H1 (cell line): ENCODE measurements around the gene RFX3. TPM values are rescaled to one million over a fixed set of nuclear protein-coding genes. Genes with fewer than 3 reads are reported as not detected.

ENCODE experiments used
- CTCF ChIA-PET: fragments of 300-600 bp; sonication (Branson Sonifier 250); formaldehyde crosslinking; loops from one replicate; lab custom pipeline; 2021; ENCODE audit not compliant: partially characterized antibody; lab: Charles Lee
- POLR2A ChIA-PET: fragments of 300-600 bp; sonication (Branson Sonifier 250); formaldehyde crosslinking; loops from one replicate; lab custom pipeline; 2021; ENCODE audit warnings: inconsistent platforms; ENCODE audit not compliant: partially characterized antibody; lab: Charles Lee
- DNase-seq, 2 experiments: peaks; one replicate each; pipeline versions ENCODE4 v3.0.0 to v3.0.0-alpha.2; 2010 to 2022; ENCODE audit warnings: low spot score in 2 of 2, low read depth in 1 of 2, mixed read lengths in 1 of 2
- FAIRE-seq: peaks from 2 replicates; lab custom pipeline; 2011; peaks lifted over from hg19 to GRCh38; lab: Jason Lieb, UNC
- H2AFZ ChIP-seq: 2 replicates; pipeline ENCODE4 v1.8.1; 2012; ENCODE audit warnings: low read length, inconsistent platforms
- H2AK5ac ChIP-seq: 2 replicates; pipeline ENCODE4 v1.6.1; 2013; ENCODE audit warnings: low read depth, low read length
- H2BK120ac ChIP-seq: replicated peaks from 2 replicates; pipeline ENCODE3; 2013; ENCODE audit warnings: low read depth, low read length, inconsistent platforms
- H2BK12ac ChIP-seq: 2 replicates; pipeline ENCODE4 v1.6.1; 2013; ENCODE audit warnings: low read depth, low read length
- H2BK15ac ChIP-seq: 2 replicates; pipeline ENCODE4 v1.6.1; 2013; ENCODE audit warnings: low read length
- H2BK20ac ChIP-seq: 2 replicates; pipeline ENCODE4 v1.6.1; 2013; ENCODE audit warnings: low read length
- H2BK5ac ChIP-seq: 2 replicates; pipeline ENCODE4 v1.6.1; 2013; ENCODE audit warnings: low read depth, low read length
- H3K14ac ChIP-seq: 2 replicates; pipeline ENCODE4 v1.6.1; 2013; ENCODE audit warnings: inconsistent platforms; ENCODE audit not compliant: insufficient read length
- H3K18ac ChIP-seq: 2 replicates; pipeline ENCODE4 v1.6.1; 2013; ENCODE audit warnings: low read length; ENCODE audit errors: extremely low read depth
- H3K23ac ChIP-seq: 2 replicates; pipeline ENCODE4 v1.6.1; 2013; ENCODE audit warnings: inconsistent platforms; ENCODE audit not compliant: insufficient read length
- H3K23me2 ChIP-seq: 2 replicates; pipeline ENCODE4 v1.6.1; 2013; ENCODE audit warnings: low read depth, low read length
- H3K27ac ChIP-seq: 2 replicates; pipeline ENCODE4 v1.6.1; 2011; ENCODE audit warnings: low read depth, low read length, inconsistent platforms
- H3K27me3 ChIP-seq, 4 experiments: replicated peaks in 1 of 4; 1 replicate in 1 of 4; 2 replicates in 3 of 4; pipeline versions ENCODE4 v1.6.1 to v1.8.1; 2011 to 2013; ENCODE audit warnings: low read length in 3 of 4, mild to moderate bottlenecking in 3 of 4, inconsistent platforms in 2 of 4, mixed read lengths in 2 of 4, moderate library complexity in 1 of 4; ENCODE audit not compliant: control insufficient read depth in 3 of 4, insufficient read depth in 3 of 4; ENCODE audit errors: extremely low read depth in 1 of 4
- H3K36me3 ChIP-seq, 4 experiments: 2 replicates each; pipeline versions ENCODE4 v1.6.1 to v1.8.1; 2011 to 2013; ENCODE audit warnings: mild to moderate bottlenecking in 4 of 4, low read length in 3 of 4, moderate library complexity in 2 of 4, control low read depth in 1 of 4, inconsistent platforms in 1 of 4; ENCODE audit not compliant: insufficient read depth in 4 of 4, control insufficient read depth in 2 of 4
- H3K4ac ChIP-seq: replicated peaks from 2 replicates; pipeline ENCODE3; 2013; ENCODE audit warnings: low read length, low read depth, mixed read lengths, inconsistent platforms; ENCODE audit not compliant: insufficient read length
- H3K4me1 ChIP-seq, 4 experiments: replicated peaks in 1 of 4; 1 replicate in 1 of 4; 2 replicates in 3 of 4; pipeline versions ENCODE4 v1.6.1 to v1.8.1; 2011 to 2013; ENCODE audit warnings: low read length in 3 of 4, inconsistent platforms in 2 of 4, mixed read lengths in 1 of 4; ENCODE audit not compliant: insufficient read depth in 4 of 4, control insufficient read depth in 3 of 4
- H3K4me2 ChIP-seq, 2 experiments: 2 replicates each; pipeline versions ENCODE4 v1.6.1 to v1.8.1; 2011 to 2013; ENCODE audit warnings: low read depth in 2 of 2, low read length in 2 of 2, control low read depth in 1 of 2, inconsistent platforms in 1 of 2, mild to moderate bottlenecking in 1 of 2; ENCODE audit not compliant: insufficient read depth in 1 of 2
- H3K4me3 ChIP-seq, 4 experiments: fragments of 200-600, 300-600 bp in 1 of 4; sonication (generic), shearing (Covaris generic), sonication (Bioruptor Twin) in 1 of 4; 2 replicates each; pipeline versions ENCODE4 v1.5.1 to v1.8.1; 2011 to 2016; ENCODE audit warnings: low read length in 4 of 4, low read depth in 3 of 4, control low read depth in 2 of 4, inconsistent platforms in 2 of 4, mild to moderate bottlenecking in 2 of 4, mixed read lengths in 1 of 4, moderate library complexity in 1 of 4; ENCODE audit not compliant: insufficient read depth in 2 of 4; ENCODE audit errors: extremely low read depth in 1 of 4
- H3K56ac ChIP-seq: replicated peaks from 2 replicates; pipeline ENCODE3; 2013; ENCODE audit warnings: low read depth, mild to moderate bottlenecking, mixed read lengths, low read length, inconsistent platforms; ENCODE audit not compliant: insufficient read length
- H3K79me1 ChIP-seq: 2 replicates; pipeline ENCODE4 v1.6.1; 2013; ENCODE audit warnings: low read depth, low read length, control low read depth
- H3K79me2 ChIP-seq, 2 experiments: 2 replicates each; pipeline versions ENCODE4 v1.6.1 to v1.8.1; 2012 to 2013; ENCODE audit warnings: low read length in 2 of 2, mild to moderate bottlenecking in 2 of 2, inconsistent platforms in 1 of 2; ENCODE audit not compliant: insufficient read depth in 2 of 2, control insufficient read depth in 1 of 2
- H3K9ac ChIP-seq, 4 experiments: replicated peaks in 1 of 4; 1 replicate in 1 of 4; 2 replicates in 3 of 4; pipeline versions ENCODE4 v1.6.1 to v1.8.1; 2011 to 2013; ENCODE audit warnings: low read depth in 3 of 4, low read length in 3 of 4, control low read depth in 2 of 4, mild to moderate bottlenecking in 2 of 4, moderate library complexity in 2 of 4, inconsistent platforms in 1 of 4; ENCODE audit errors: extremely low read depth in 1 of 4
- H3K9me3 ChIP-seq, 2 experiments: 2 replicates each; pipeline versions ENCODE4 v1.6.1 to v1.8.1; 2012 to 2013; ENCODE audit warnings: mild to moderate bottlenecking in 2 of 2, moderate library complexity in 2 of 2, control low read depth in 1 of 2, inconsistent platforms in 1 of 2, low read depth in 1 of 2, low read length in 1 of 2, mixed read lengths in 1 of 2; ENCODE audit not compliant: insufficient read depth in 2 of 2
- H4K20me1 ChIP-seq, 2 experiments: replicated peaks in 1 of 2; 2 replicates each; pipeline versions ENCODE3 to v1.8.1; 2011 to 2013; ENCODE audit warnings: inconsistent platforms in 2 of 2, low read length in 2 of 2, mild to moderate bottlenecking in 1 of 2; ENCODE audit not compliant: insufficient read depth in 2 of 2, control insufficient read depth in 1 of 2
- H4K5ac ChIP-seq: 2 replicates; pipeline ENCODE4 v1.6.1; 2013; ENCODE audit warnings: low read length, low read depth, mixed read lengths, inconsistent platforms; ENCODE audit not compliant: insufficient read length
- H4K8ac ChIP-seq: 2 replicates; pipeline ENCODE4 v1.8.0; 2013; ENCODE audit warnings: mild to moderate bottlenecking, moderate library complexity, low read length, inconsistent platforms; ENCODE audit not compliant: insufficient read depth; ENCODE audit errors: extremely low read depth
- H4K91ac ChIP-seq: replicated peaks from 2 replicates; pipeline ENCODE3; 2013; ENCODE audit warnings: low read length, mixed read lengths, inconsistent platforms; ENCODE audit not compliant: insufficient read length
- BCL11A ChIP-seq, 2 experiments: IDR thresholded peaks; one replicate each; pipeline ENCODE4 v1.6.1; 2011; ENCODE audit warnings: low read depth in 2 of 2, low read length in 2 of 2, mild to moderate bottlenecking in 2 of 2
- WGBS, 2 experiments: shearing (Covaris generic) in 1 of 2; methylation state at CpG; one replicate each; pipeline versions ENCODE4 v1.1.6 to v1.1.7; 2013 to 2015; ENCODE audit warnings: low lambda C conversion rate in 2 of 2, mixed read lengths in 2 of 2, inconsistent platforms in 1 of 2, low coverage in 1 of 2, missing lambda C conversion rate in 1 of 2; ENCODE audit not compliant: insufficient replicate concordance in 2 of 2, insufficient coverage in 1 of 2, insufficient read length in 1 of 2; ENCODE audit errors: extremely low coverage in 1 of 2, missing lambda C conversion rate in 1 of 2; 5-methylcytosine and 5-hydroxymethylcytosine counted together
- polyA plus RNA-seq, 7 experiments: library from polyadenylated mRNA; depleted of rRNA in 3 of 7; stranded (reverse) in 5 of 7; unstranded in 2 of 7; fragments of >200 nt in 5 of 7; fragments of 200-250 nt in 2 of 7; gene quantifications; 1 replicate in 5 of 7; 2 replicates in 1 of 7; 4 replicates in 1 of 7; pipeline versions ENCODE4 v1.2.1 to v1.2.3, GENCODE V29; 2011 to 2013; ENCODE audit warnings: missing spikeins in 2 of 7, mixed read lengths in 2 of 7
- total RNA-seq: library from RNA; stranded (reverse); fragmentation: NEBNext Ultra II Directional; extraction: Animal tissue kit (Norgen Biotek cat#: 25700); gene quantifications from 2 replicates; pipeline ENCODE4 v1.2.1, GENCODE V29; 2021

The RFX3 gene
- total and polyA plus RNA-seq, 2 of the 8 experiments (the other 6 are each of a cell fraction or from before 2014, with no cell fraction given): 4.9 to 22.6 TPM

GRCh38 chr9:3308609-3309008 is 217.2 kb downstream of the RFX3 start:
- FAIRE-seq (no peak), DNase-seq (no peak)
- H2BK20ac ChIP-seq: no peak overlapping the region
- H3K4me2 ChIP-seq: no peak overlapping the region
- H4K20me1 ChIP-seq: no peaks in the 10 kb centered on the region
- no peak overlapping the region for H3K23ac ChIP-seq
- no peak overlapping the region for H2BK15ac ChIP-seq
- H3K27me3 ChIP-seq: no peaks in the 10 kb centered on the region
- no peak overlapping the region for H2BK120ac ChIP-seq
- POLR2A ChIA-PET: no interaction called here
- no peak overlapping the region for H3K27ac ChIP-seq
- no peak overlapping the region for H4K5ac ChIP-seq
- no peak overlapping the region for H2AFZ ChIP-seq
- H4K8ac ChIP-seq: no peak overlapping the region
- H3K4ac ChIP-seq: no peak overlapping the region
- no peak overlapping the region for H3K9ac ChIP-seq
- no peak overlapping the region for H2BK5ac ChIP-seq
- no peak overlapping the region for H3K18ac ChIP-seq
- no peaks in the 10 kb centered on the region for H3K79me2 ChIP-seq
- H3K4me3 ChIP-seq: no peak overlapping the region
- H3K36me3 ChIP-seq: no peaks in the 10 kb centered on the region
- no peak overlapping the region for H3K56ac ChIP-seq
- H3K4me1 ChIP-seq: peaks cover 0 to 9% (median 4%) of the 10 kb centered on the region in 4 experiments; a peak in 3 of 7 replicates
- H2BK12ac ChIP-seq: no peak overlapping the region
- no peak overlapping the region for H2AK5ac ChIP-seq
- H3K23me2 ChIP-seq: no peaks in the 10 kb centered on the region
- no peak overlapping the region for H4K91ac ChIP-seq
- H3K14ac ChIP-seq: no peak overlapping the region
- no peaks in the 10 kb centered on the region for H3K79me1 ChIP-seq
- WGBS, 2 experiments: 88% methylated on average over 2 of the region's 2 CpGs; no CpG with 5 or more reads in 1 of the 2 experiments
- CTCF ChIA-PET: no interaction called here
- H3K9me3 ChIP-seq: no peaks in the 10 kb centered on the region
- no peak for TF ChIP-seq BCL11A (IDR thresholded peaks at IDR 0.05; ENCODE audit: low read depth in 2 of 2, low read length in 2 of 2)
